ENCODE data around the gene RSPH1. TPM values are rescaled to one million over a fixed set of nuclear protein-coding genes. Genes with fewer than 3 reads are reported as not detected.
A peak's percentile ranks its signal among the peaks of the same experiment; 100 is the strongest.

The RSPH1 gene
- total and polyA plus RNA-seq, 2 of the 8 experiments (the other 6 are each of a cell fraction or from before 2014, with no cell fraction given) = 0.24 TPM; not detected in 1

GRCh38 chr21:42525029-42525581, 29.1 kb upstream of the RSPH1 start:
- Histone ChIP-seq H3K4me1 (replicated peaks in 1 of 4; ENCODE audit: control insufficient read depth in 3 of 4, insufficient read depth in 4 of 4, low read length in 3 of 4) (peaks cover 8 to 18% (median 14%) of the 10 kb centered on the region in 4 experiments), H3K36me3 (ENCODE audit: control insufficient read depth in 2 of 4, insufficient read depth in 4 of 4, low read length in 3 of 4) (peaks cover 0 to 25% (median 7%) of the 10 kb centered on the region in 4 experiments; a peak in 6 of 8 replicates), H3K4ac (replicated peaks; ENCODE audit: insufficient read length, low read depth, low read length) (no peak overlapping the region), H4K91ac (replicated peaks; ENCODE audit: insufficient read length, low read length) (no peak overlapping the region), H3K23ac (ENCODE audit: insufficient read length) (no peak overlapping the region), H3K27ac (ENCODE audit: low read depth, low read length) (no peak overlapping the region), H2BK15ac (ENCODE audit: low read length) (no peak overlapping the region), H3K27me3 (replicated peaks in 1 of 4; ENCODE audit: control insufficient read depth in 3 of 4, extremely low read depth in 1 of 4, insufficient read depth in 3 of 4, low read length in 3 of 4) (no peaks in the 10 kb centered on the region), H4K20me1 (replicated peaks in 1 of 2; ENCODE audit: control insufficient read depth in 1 of 2, insufficient read depth in 2 of 2, low read length in 2 of 2) (no peaks in the 10 kb centered on the region), H3K79me1 (ENCODE audit: low read depth, low read length) (peaks cover 2% of the 10 kb centered on the region; the same call in 1 of the 2 replicates), H3K56ac (replicated peaks; ENCODE audit: insufficient read length, low read depth, low read length) (no peak overlapping the region), H4K5ac (ENCODE audit: insufficient read length, low read depth, low read length) (peak overlapping the region; percentile 47), H2BK5ac (ENCODE audit: low read depth, low read length) (peak overlapping the region; percentile 44; the same call in 1 of the 2 replicates), H3K79me2 (ENCODE audit: control insufficient read depth in 1 of 2, insufficient read depth in 2 of 2, low read length in 2 of 2) (0 out of 4 replicates have a peak, but pooled peaks cover 0 to 8% of the 10 kb centered on the region in 2 experiments), H2AFZ (ENCODE audit: low read length) (no peak overlapping the region), H3K4me3 (ENCODE audit: extremely low read depth in 1 of 4, insufficient read depth in 2 of 4, low read depth in 3 of 4, low read length in 4 of 4) (peak overlapping the region; percentile 24 to 51 (median 31); a peak in 6 of 8 replicates), H3K9ac (replicated peaks in 1 of 4; ENCODE audit: extremely low read depth in 1 of 4, low read depth in 3 of 4, low read length in 3 of 4) (no peak overlapping the region), H2AK5ac (ENCODE audit: low read depth, low read length) (no peak overlapping the region), H3K18ac (ENCODE audit: extremely low read depth, low read length) (peak overlapping the region; percentile 41; the same call in 1 of the 2 replicates), H4K8ac (ENCODE audit: extremely low read depth, insufficient read depth, low read length) (no peak overlapping the region), H3K9me3 (ENCODE audit: insufficient read depth in 2 of 2, low read depth in 1 of 2, low read length in 1 of 2) (no peaks in the 10 kb centered on the region), H3K23me2 (ENCODE audit: low read depth, low read length) (no peaks in the 10 kb centered on the region), H2BK20ac (ENCODE audit: low read length) (peak overlapping the region; percentile 86; the same call in 1 of the 2 replicates), H3K4me2 (ENCODE audit: insufficient read depth in 1 of 2, low read depth in 2 of 2, low read length in 2 of 2) (peak overlapping the region; percentile 62 to 83), H2BK120ac (replicated peaks; ENCODE audit: low read depth, low read length) (no peak overlapping the region), H2BK12ac (ENCODE audit: low read depth, low read length) (peak overlapping the region; percentile 13; the same call in 1 of the 2 replicates), H3K14ac (ENCODE audit: insufficient read length) (no peak overlapping the region)
- peak in 1 of 2 experiments; percentile 77 for DNase-seq (ENCODE audit: low read depth in 1 of 2, low spot score in 2 of 2)
- peak; percentile 75 for TF ChIP-seq ASH2L (IDR thresholded peaks at IDR 0.05; ENCODE audit: low read length)
- TF ChIP-seq SIN3A (conservative IDR thresholded peaks at IDR 0.05 in 1 of 2, IDR thresholded peaks at IDR 0.05 in 1 of 2; ENCODE audit: low read depth in 1 of 2, low read length in 2 of 2) = no peak
- CTCF ChIA-PET (ENCODE audit: partially characterized antibody) = interaction anchor here (1.2 to 2.0 kb wide), 4 partner anchors 11 to 58 kb away, joined by 3 to 8 read pairs (median 5); no protein-coding TSS in a partner anchor
- no peak for FAIRE-seq
- POLR2A ChIA-PET (ENCODE audit: partially characterized antibody) = interaction anchor here (1.0 to 3.3 kb wide), 2 partner anchors 11 to 29 kb away, joined by 4 to 19 read pairs; partner anchors contain the start of genes RSPH1 and SLC37A1
- 28% methylated on average over 15 of the region's 15 CpGs; no CpG with 5 or more reads in 1 of the 2 experiments for WGBS, 2 experiments (ENCODE audit: extremely low coverage in 1 of 2, insufficient coverage in 1 of 2, insufficient read length in 1 of 2, insufficient replicate concordance in 2 of 2, low coverage in 1 of 2, low lambda C conversion rate in 2 of 2, missing lambda C conversion rate in 1 of 2)

All from H1 (cell line).